ENCODE results near the gene SLC4A1. TPM values are rescaled to one million over a fixed set of nuclear protein-coding genes. Genes with fewer than 3 reads are reported as not detected.
A peak's percentile ranks its signal among the peaks of the same experiment; 100 is the strongest.

SLC4A1 gene
- total RNA-seq, 6 experiments from 2014 or later, result 0.06 to 31.8 (median 1.2) TPM

DNA sequence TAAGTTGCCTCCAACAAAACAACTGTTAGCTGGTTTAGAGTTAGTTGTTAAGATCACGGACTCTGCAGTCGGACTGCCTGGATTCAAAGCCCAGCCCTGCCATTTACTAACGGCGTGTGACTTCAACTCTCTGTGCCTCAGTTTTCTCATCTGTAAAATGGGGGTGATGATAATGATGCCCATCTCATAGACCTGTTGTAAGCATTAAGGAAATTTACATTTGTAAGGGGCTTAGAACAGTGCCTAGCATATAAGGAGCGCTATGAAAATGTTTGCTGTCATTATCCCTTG, 825 bp downstream of the SLC4A1 start:
- WGBS (ENCODE audit: insufficient coverage, low coverage, low lambda C conversion rate, missing lambda C conversion rate), result 86% methylated on average over 4 of the region's 5 CpGs
- no peaks in the 10 kb centered on the region for H3K27me3 ChIP-seq
- DNase-seq, result no peak
- intact Hi-C loops (cut with DNase I), result no loop called here
- H3K27ac ChIP-seq, result no peak overlapping the region
- no peaks in the 10 kb centered on the region for H3K9me3 ChIP-seq
- H3K36me3 ChIP-seq, result no peaks in the 10 kb centered on the region
- TF ChIP-seq, protein P1, sequence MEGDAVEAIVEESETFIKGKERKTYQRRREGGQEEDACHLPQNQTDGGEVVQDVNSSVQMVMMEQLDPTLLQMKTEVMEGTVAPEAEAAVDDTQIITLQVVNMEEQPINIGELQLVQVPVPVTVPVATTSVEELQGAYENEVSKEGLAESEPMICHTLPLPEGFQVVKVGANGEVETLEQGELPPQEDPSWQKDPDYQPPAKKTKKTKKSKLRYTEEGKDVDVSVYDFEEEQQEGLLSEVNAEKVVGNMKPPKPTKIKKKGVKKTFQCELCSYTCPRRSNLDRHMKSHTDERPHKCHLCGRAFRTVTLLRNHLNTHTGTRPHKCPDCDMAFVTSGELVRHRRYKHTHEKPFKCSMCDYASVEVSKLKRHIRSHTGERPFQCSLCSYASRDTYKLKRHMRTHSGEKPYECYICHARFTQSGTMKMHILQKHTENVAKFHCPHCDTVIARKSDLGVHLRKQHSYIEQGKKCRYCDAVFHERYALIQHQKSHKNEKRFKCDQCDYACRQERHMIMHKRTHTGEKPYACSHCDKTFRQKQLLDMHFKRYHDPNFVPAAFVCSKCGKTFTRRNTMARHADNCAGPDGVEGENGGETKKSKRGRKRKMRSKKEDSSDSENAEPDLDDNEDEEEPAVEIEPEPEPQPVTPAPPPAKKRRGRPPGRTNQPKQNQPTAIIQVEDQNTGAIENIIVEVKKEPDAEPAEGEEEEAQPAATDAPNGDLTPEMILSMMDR (IDR thresholded peaks at IDR 0.05), result no peak
- no peak for TF ChIP-seq POLR2A (IDR thresholded peaks at IDR 0.05)
- no peak overlapping the region for H3K4me3 ChIP-seq
- ATAC-seq, result no peak
- H3K4me1 ChIP-seq, result no peaks in the 10 kb centered on the region

DNA sequence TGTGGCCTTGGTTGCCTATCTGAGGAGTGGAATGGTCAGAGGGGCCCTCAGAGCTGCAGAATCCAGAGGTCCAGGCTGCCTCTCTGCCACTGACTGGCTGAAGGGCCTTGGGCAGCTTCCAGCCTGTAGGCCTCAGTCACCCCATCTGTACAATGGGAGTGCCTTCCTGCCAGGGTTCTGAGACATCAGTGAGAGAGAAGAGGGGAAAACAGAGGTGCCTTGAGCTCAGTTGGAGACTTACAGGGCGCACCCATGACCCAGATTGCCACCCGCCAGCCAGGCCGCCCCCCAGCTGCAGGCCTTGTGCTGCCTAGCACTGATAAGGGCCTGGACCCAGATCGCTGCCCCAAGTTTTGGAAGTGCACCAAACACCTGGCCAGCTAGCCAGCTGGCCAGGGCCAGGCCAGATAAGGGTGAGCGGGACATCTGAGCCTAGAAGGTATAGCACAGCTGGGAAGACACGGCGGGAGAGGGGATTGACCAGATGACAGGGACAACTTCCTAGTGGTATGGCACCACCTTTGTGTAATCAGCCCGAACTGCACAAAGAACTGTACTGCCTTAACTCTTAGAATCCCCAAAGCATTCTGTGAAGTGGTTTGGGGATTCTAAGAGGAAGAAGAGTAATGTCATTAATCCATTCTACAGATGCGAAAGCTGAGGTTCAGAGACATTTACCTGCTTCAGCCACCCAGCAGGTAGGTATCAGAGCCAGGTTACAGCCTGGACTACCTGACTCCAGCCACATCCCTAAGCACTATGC, 1.4 kb downstream of the SLC4A1 start:
- Histone ChIP-seq H3K4me1 (no peaks in the 10 kb centered on the region), H3K4me3 (no peak overlapping the region), H3K36me3 (no peaks in the 10 kb centered on the region), H3K9me3 (no peaks in the 10 kb centered on the region), H3K27ac (no peak overlapping the region), H3K27me3 (no peaks in the 10 kb centered on the region)
- intact Hi-C loops (cut with DNase I), result no loop called here
- WGBS (ENCODE audit: insufficient coverage, low coverage, low lambda C conversion rate, missing lambda C conversion rate), result 24% methylated on average over 3 of the region's 9 CpGs
- ATAC-seq, result peak; percentile 44 to 73 (median 59)
- TF ChIP-seq, protein P1 (IDR thresholded peaks at IDR 0.05), result peak in 1 of 4 donors; percentile 22
- TF ChIP-seq POLR2A (IDR thresholded peaks at IDR 0.05), result no peak
- peak in 1 of 3 donors; percentile 37 for DNase-seq

DNA sequence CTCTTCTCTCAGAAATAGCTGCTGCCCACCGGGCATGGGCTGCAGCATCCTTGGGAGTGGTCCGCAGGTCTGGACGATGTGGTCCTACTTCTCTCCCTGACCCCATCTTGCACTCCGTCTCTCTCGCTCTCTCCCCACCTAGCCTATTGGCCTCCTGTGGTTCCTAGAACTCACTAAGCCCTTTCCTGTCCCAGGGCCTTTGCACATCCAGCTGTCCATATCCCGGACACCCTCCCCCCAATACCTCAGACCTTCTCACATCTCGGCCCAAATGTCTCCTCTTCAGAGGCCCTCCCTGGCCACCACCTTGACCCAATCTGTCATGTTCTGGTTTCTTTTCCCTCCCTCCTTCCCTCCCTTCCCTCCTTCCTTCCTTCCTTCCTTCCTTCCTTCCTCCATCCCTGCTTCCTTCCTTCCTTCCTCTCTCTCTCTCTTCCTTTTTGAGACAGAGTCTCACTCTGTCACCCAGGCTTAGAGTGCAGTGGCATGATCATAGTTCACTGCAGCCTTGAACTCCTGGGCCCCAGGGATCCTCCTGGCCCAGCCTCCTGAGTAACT, 4.5 kb downstream of the SLC4A1 start:
- H3K4me3 ChIP-seq, result no peak overlapping the region
- no peaks in the 10 kb centered on the region for H3K9me3 ChIP-seq
- no peaks in the 10 kb centered on the region for H3K36me3 ChIP-seq
- 88% methylated on average over 2 of the region's 7 CpGs for WGBS (ENCODE audit: insufficient coverage, low coverage, low lambda C conversion rate, missing lambda C conversion rate)
- no peak overlapping the region for H3K27ac ChIP-seq
- no peak for ATAC-seq
- no peak for DNase-seq
- intact Hi-C loops (cut with DNase I), result no loop called here
- H3K27me3 ChIP-seq, result no peaks in the 10 kb centered on the region
- TF ChIP-seq, protein P1 (IDR thresholded peaks at IDR 0.05), result no peak
- TF ChIP-seq POLR2A (IDR thresholded peaks at IDR 0.05), result no peak
- no peaks in the 10 kb centered on the region for H3K4me1 ChIP-seq

DNA sequence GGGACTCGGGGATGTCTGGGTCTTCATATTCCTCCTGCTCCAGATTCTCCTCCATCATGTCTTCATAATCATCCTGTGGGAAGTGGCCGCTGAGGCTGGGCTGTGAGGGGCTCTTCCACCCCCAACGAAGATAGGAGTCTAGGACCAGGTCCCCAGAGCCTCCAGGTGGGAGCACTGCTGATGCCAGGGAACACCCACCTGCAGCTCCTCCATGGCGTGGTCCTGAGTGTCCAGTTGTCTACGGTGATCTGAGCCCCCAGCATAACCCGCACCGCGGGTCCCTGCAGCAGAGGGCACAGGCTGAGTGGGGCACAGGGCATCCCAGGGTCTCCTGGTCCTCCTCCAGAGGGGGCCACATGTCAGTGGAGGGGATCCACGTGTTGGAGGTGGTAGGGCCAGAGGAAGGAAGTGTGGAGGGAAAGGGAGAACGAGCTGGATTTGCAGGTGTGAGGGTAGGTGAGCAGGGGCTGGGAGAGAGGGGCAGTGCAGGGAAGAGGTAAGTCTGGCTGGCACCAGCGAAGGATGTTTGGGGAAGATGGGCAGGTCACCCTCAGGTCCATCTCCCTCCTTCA, 5.2 kb downstream of the SLC4A1 start:
- WGBS (ENCODE audit: insufficient coverage, low coverage, low lambda C conversion rate, missing lambda C conversion rate), result 50% methylated on average over 2 of the region's 11 CpGs
- H3K9me3 ChIP-seq, result no peaks in the 10 kb centered on the region
- intact Hi-C loops (cut with DNase I), result no loop called here
- no peaks in the 10 kb centered on the region for H3K27me3 ChIP-seq
- H3K4me1 ChIP-seq, result no peaks in the 10 kb centered on the region
- no peak overlapping the region for H3K27ac ChIP-seq
- DNase-seq (no peak), ATAC-seq (no peak)
- H3K36me3 ChIP-seq, result no peaks in the 10 kb centered on the region
- no peak for TF ChIP-seq POLR2A (IDR thresholded peaks at IDR 0.05)
- TF ChIP-seq, protein P1 (IDR thresholded peaks at IDR 0.05), result no peak
- H3K4me3 ChIP-seq, result no peak overlapping the region

All from right lobe of liver (tissue), 6 donors.